C4-2B (cell line): ENCODE results near the gene TCF4.

Source experiments
- CTCF ChIP-seq: fragments of 450-650 bp; conservative IDR thresholded peaks from 2 replicates; pipeline ENCODE4 v1.5.1; 2017; ENCODE audit warnings: mild to moderate bottlenecking
- ZFX ChIP-seq: fragments of 450-650 bp; IDR thresholded peaks from 2 replicates; pipeline ENCODE4 v1.6.1; 2017

GRCh38 chr18:55588870-55589595, 1.0 kb upstream of the TCF4 start:
- TF ChIP-seq CTCF (no peak), ZFX (no peak)
